Measurements from ENCODE around the gene BLNK.

Gene BLNK

DNA sequence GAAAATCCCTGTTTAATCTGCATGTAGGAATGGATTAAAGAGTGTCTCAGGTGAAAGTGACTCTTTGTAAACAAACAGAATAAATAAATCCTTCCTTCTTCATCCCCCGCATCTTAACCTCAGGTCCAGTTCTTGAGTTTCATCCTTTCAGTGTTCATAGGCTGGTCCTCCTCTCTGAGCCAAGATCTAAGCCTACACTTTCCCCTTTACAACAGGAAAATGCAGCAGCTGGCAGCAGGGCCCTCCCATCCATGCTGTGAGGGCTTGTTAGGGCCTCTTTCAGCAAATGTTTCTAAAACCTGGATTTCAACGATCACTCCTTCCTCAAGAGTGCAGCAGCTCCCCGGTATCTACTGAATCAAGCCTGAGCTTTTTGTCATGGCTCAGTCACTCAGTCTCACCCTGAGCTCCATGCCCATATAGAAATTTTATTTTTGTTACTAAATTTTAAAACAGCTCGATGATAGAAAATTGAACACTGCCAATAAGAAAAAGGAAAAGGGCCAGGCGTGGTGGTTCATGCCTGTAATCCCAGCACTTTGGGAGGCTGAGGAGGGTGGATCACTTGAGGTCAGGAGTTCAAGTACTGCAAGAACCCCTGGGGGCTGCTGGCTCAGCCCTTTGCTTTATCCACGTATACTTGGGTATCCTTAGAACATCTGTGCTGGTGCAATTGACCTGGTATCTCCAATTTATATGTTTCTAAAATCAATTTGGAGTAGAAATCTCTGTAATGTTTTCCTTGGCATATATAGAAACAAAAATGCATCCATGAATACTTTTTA is 15.6 kb downstream of the BLNK start:
- DNase-seq (ENCODE audit: low spot score), result no peak
- H3K27ac ChIP-seq, result no peak overlapping the region
- TF ChIP-seq, protein P1, sequence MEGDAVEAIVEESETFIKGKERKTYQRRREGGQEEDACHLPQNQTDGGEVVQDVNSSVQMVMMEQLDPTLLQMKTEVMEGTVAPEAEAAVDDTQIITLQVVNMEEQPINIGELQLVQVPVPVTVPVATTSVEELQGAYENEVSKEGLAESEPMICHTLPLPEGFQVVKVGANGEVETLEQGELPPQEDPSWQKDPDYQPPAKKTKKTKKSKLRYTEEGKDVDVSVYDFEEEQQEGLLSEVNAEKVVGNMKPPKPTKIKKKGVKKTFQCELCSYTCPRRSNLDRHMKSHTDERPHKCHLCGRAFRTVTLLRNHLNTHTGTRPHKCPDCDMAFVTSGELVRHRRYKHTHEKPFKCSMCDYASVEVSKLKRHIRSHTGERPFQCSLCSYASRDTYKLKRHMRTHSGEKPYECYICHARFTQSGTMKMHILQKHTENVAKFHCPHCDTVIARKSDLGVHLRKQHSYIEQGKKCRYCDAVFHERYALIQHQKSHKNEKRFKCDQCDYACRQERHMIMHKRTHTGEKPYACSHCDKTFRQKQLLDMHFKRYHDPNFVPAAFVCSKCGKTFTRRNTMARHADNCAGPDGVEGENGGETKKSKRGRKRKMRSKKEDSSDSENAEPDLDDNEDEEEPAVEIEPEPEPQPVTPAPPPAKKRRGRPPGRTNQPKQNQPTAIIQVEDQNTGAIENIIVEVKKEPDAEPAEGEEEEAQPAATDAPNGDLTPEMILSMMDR (IDR thresholded peaks at IDR 0.05), result no peak
- H3K4me3 ChIP-seq, result no peak overlapping the region

DNA sequence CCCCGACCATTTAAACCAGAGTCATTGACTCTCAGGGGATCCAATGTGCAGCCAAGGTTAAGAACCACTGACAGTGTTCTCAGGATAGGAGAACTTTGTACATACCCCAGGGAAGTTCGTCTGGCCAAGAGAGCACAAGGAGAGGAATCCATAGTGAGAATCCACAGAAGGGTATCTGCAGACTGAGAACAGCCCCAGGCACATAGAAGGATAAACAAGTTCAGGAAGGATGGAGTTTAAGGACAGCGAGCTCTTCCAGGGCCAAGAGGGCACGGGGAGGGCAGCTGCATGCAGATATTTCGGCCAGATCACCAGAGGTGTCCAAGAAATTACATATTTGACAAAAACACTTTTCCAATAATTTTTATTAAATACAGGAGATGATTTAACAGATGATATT is 16.4 kb downstream of the BLNK start:
- TF ChIP-seq, protein P1 (IDR thresholded peaks at IDR 0.05), result no peak
- H3K27ac ChIP-seq, result no peak overlapping the region
- DNase-seq (ENCODE audit: low spot score), result no peak
- no peak overlapping the region for H3K4me3 ChIP-seq

DNA sequence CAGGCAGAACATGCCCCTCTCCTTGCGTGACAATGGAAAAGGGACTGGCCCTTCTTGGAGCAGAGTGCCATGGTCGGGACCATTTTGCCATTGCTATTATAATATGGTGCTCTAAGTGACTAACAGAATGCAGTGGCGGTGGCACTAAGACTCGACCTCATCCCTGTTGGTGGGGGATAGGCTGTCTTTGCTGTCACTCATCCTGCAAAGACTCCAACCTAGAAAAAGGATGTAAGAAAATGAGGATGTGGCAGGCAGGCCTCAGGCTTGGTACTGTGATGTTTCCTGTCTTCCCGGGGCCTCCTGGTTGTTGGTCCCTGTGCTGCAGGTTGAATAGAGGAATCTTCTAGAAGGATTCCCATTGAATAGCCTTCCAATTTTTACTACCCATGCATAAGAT is 18.6 kb downstream of the BLNK start:
- H3K27ac ChIP-seq, result no peak overlapping the region
- no peak for DNase-seq (ENCODE audit: low spot score)
- TF ChIP-seq, protein P1 (IDR thresholded peaks at IDR 0.05), result no peak
- no peak overlapping the region for H3K4me3 ChIP-seq

DNA sequence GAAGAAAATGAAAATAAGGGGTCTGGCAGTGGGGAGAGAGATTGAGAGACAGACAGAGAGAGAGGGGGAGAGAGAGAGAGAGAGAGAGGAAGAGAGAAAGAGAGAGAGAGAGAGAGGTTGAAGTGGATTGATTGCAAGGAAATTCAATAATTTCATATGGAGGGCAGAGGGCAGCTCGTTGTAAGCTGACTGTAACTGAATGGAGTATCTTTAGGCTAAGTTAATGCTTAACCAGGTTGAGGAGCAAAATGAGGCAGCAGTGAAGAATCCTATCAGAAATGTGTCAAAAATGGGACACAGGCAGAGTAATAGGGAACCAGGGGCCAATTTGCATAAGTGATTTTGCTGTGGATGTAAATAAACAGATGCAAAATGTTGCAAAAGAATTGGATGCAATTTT is 21.0 kb downstream of the BLNK start:
- DNase-seq (ENCODE audit: low spot score), result no peak
- no peak overlapping the region for H3K4me3 ChIP-seq
- TF ChIP-seq, protein P1 (IDR thresholded peaks at IDR 0.05), result no peak
- no peak overlapping the region for H3K27ac ChIP-seq

DNA sequence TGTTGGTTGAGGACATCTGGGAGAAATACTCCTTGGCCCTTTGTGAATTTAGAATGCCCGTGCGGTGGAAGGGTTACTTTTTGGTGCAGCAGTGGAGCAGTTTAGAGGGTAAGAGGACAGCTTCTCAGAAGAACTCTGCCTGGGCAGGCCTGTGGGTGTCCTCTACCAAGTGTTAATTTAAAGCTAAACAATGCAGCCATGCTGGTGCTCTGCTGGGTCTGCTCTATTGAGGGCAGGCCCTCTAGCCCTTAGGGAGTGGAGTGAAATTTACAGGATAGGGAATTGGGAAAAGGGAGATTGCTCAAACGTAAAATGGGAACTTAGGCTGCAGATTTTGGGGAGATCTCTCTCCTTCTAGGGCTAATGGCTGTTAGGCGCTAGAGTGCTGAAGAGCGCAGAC is 22.1 kb downstream of the BLNK start:
- TF ChIP-seq, protein P1 (IDR thresholded peaks at IDR 0.05), result no peak
- no peak overlapping the region for H3K4me3 ChIP-seq
- DNase-seq (ENCODE audit: low spot score), result no peak
- H3K27ac ChIP-seq, result no peak overlapping the region

DNA sequence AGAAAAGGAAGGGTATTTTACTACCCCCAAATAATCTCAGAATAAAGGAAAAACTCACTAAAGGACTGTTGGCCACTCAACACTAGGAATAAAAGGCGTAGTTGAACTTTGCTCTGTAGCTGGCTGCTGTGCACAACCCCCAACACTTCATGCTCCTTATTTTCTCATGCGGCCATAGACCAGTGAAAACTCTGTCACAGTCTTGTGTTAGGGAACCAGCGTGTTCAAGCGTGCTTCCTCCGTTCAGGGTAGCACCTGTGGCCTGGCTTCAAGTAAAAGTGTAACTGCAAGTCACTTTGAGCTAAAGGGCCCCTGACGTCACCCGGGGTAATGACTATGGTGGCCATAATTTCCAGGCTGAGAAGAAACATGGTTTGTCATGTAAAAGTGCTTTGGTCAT is 27.0 kb downstream of the BLNK start:
- TF ChIP-seq, protein P1 (IDR thresholded peaks at IDR 0.05), result no peak
- H3K27ac ChIP-seq, result no peak overlapping the region
- H3K4me3 ChIP-seq, result no peak overlapping the region
- DNase-seq (ENCODE audit: low spot score), result no peak

DNA sequence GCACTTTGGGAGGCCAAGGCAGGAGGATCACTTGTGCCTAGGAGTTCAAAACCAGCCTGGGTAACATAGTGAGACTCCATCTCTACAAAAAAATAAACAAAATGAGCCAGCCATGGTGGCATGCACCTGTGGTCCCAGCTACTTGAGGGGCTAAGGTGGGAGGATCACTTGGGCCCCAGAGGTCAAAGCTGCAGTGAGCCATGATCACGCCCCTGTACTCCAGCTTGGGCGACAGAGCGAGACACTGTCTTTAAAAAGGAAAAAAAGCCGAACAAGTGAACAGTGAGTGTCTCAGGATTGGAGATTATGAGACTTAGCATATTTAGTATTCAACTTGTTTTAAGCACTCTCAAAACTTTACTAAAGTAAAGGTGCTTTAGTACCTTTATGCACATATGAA is 28.1 kb downstream of the BLNK start:
- DNase-seq (ENCODE audit: low spot score), result no peak
- Histone ChIP-seq H3K4me3 (no peak overlapping the region), H3K27ac (no peak overlapping the region)
- TF ChIP-seq, protein P1 (IDR thresholded peaks at IDR 0.05), result no peak

Data from coronary artery (tissue), 2 donors.